CD4-positive, alpha-beta memory T cell (primary cell): ENCODE measurements around the gene CLNK. TPM values are rescaled to one million over a fixed set of nuclear protein-coding genes. Genes with fewer than 3 reads are reported as not detected.
A peak's percentile ranks its signal among the peaks of the same experiment; 100 is the strongest.

Experiments used
- CTCF ChIA-PET: fragments of 350-600 bp; sonication (Branson Sonifier 250); formaldehyde crosslinking; loops from one replicate; lab custom pipeline; 2021; ENCODE audit warnings: inconsistent platforms; ENCODE audit not compliant: partially characterized antibody; lab: Charles Lee
- POLR2A ChIA-PET: fragments of 350-600 bp; sonication (Branson Sonifier 250); formaldehyde crosslinking; loops from one replicate; lab custom pipeline; 2021; ENCODE audit not compliant: partially characterized antibody; lab: Charles Lee
- DNase-seq, 5 donors: peaks; one replicate each; pipeline versions ENCODE4 v3.0.0 to v3.0.0-alpha.2; 2020 to 2022; ENCODE audit warnings: mixed read lengths in 1 of 5
- H3K27ac ChIP-seq: one replicate; pipeline ENCODE4 v1.7.0; 2013; ENCODE audit warnings: low read depth, low read length
- H3K27me3 ChIP-seq: 2 replicates; pipeline ENCODE4 v1.7.0; 2013; ENCODE audit warnings: mild to moderate bottlenecking, low read length, moderate library complexity; ENCODE audit not compliant: insufficient read depth
- H3K36me3 ChIP-seq: 2 replicates; pipeline ENCODE4 v1.7.0; 2013; ENCODE audit warnings: mild to moderate bottlenecking, low read length, moderate library complexity; ENCODE audit not compliant: insufficient read depth
- H3K4me1 ChIP-seq: 2 replicates; pipeline ENCODE4 v1.7.0; 2013; ENCODE audit warnings: mild to moderate bottlenecking, low read length, moderate library complexity; ENCODE audit not compliant: insufficient read depth
- H3K4me3 ChIP-seq, 2 donors: one replicate each; pipeline ENCODE4 v1.7.0; 2013; ENCODE audit warnings: low read length in 2 of 2, mild to moderate bottlenecking in 1 of 2
- H3K9me3 ChIP-seq, 2 donors: one replicate each; pipeline ENCODE4 v1.7.0; 2013; ENCODE audit warnings: low read length in 2 of 2, control low read depth in 1 of 2; ENCODE audit not compliant: control insufficient read depth in 1 of 2
- H3K27ac Mint-ChIP-seq, 7 donors: one replicate each; pipeline ENCODE4 v1.8.0; 2020 to 2021; ENCODE audit warnings: mixed read lengths in 7 of 7, mild to moderate bottlenecking in 6 of 7, inconsistent platforms in 3 of 7, moderate library complexity in 3 of 7
- H3K27me3 Mint-ChIP-seq, 2 donors: one replicate each; pipeline ENCODE4 v1.8.0; 2020 to 2021; ENCODE audit warnings: mixed read lengths in 2 of 2
- H3K36me3 Mint-ChIP-seq, 2 donors: one replicate each; pipeline ENCODE4 v1.8.0; 2020 to 2021; ENCODE audit warnings: mixed read lengths in 2 of 2, inconsistent platforms in 1 of 2, mild to moderate bottlenecking in 1 of 2
- H3K4me1 Mint-ChIP-seq, 4 donors: one replicate each; pipeline ENCODE4 v1.8.0; 2020 to 2021; ENCODE audit warnings: mixed read lengths in 4 of 4, mild to moderate bottlenecking in 1 of 4
- H3K4me3 Mint-ChIP-seq, 8 donors: one replicate each; pipeline ENCODE4 v1.8.0; 2020 to 2021; ENCODE audit warnings: mixed read lengths in 8 of 8, mild to moderate bottlenecking in 7 of 8, moderate library complexity in 6 of 8, inconsistent platforms in 3 of 8
- H3K9me3 Mint-ChIP-seq, 8 donors: one replicate each; pipeline ENCODE4 v1.8.0; 2020 to 2021; ENCODE audit warnings: mixed read lengths in 8 of 8, mild to moderate bottlenecking in 5 of 8, inconsistent platforms in 3 of 8, moderate library complexity in 1 of 8
- intact Hi-C: fragments of 100-400 bp; cut with micrococcal nuclease; formaldehyde crosslinking; loops from one replicate; pipeline ENCODE4 v1.15.1; 2023
- polyA plus RNA-seq, 2 donors: library from polyadenylated mRNA; unstranded; fragments of 300-500 nt; fragmentation: Illumina TruSeq; gene quantifications; one replicate each; pipeline ENCODE4 v1.2.3, GENCODE V29; 2021
- total RNA-seq, 2 experiments: library from RNA; stranded (reverse); gene quantifications; one replicate each; pipeline ENCODE4 v1.2.3, GENCODE V29; 2021

CLNK gene
- total and polyA plus RNA-seq, 4 experiments from 2014 or later, result 0.11 to 0.29 TPM; not detected in 2

GRCh38 chr4:10730019-10730418, 45.5 kb upstream of the CLNK start:
- no peak overlapping the region for H3K27ac ChIP-seq
- Mint-ChIP-seq H3K27ac (no peak overlapping the region), H3K27me3 (peaks cover 0 to 2% of the 10 kb centered on the region in 2 donors), H3K36me3 (no peaks in the 10 kb centered on the region), H3K4me1 (peaks cover 0 to 4% (median 3%) of the 10 kb centered on the region in 4 donors), H3K9me3 (peaks cover 0 to 7% (median 0%) of the 10 kb centered on the region in 8 donors), H3K4me3 (no peak overlapping the region)
- intact Hi-C loops, result no loop called here
- no peaks in the 10 kb centered on the region for H3K27me3 ChIP-seq
- peaks cover 6% of the 10 kb centered on the region for H3K4me1 ChIP-seq
- H3K9me3 ChIP-seq, result no peaks in the 10 kb centered on the region
- H3K36me3 ChIP-seq, result no peaks in the 10 kb centered on the region
- POLR2A ChIA-PET, result no interaction called here
- DNase-seq, result no peak
- CTCF ChIA-PET, result no interaction called here
- H3K4me3 ChIP-seq, result no peak overlapping the region

- H3K4me3 Mint-ChIP-seq, result no peak overlapping the region
- Histone ChIP-seq H3K4me3 (no peak overlapping the region), H3K27ac (no peak overlapping the region), H3K36me3 (no peaks in the 10 kb centered on the region), H3K9me3 (no peaks in the 10 kb centered on the region), H3K4me1 (peaks cover 6% of the 10 kb centered on the region), H3K27me3 (no peaks in the 10 kb centered on the region)
- peaks cover 0 to 4% (median 3%) of the 10 kb centered on the region in 4 donors for H3K4me1 Mint-ChIP-seq
- peaks cover 0 to 7% (median 0%) of the 10 kb centered on the region in 8 donors for H3K9me3 Mint-ChIP-seq
- peaks cover 0 to 2% of the 10 kb centered on the region in 2 donors for H3K27me3 Mint-ChIP-seq
- no peak for DNase-seq
- H3K36me3 Mint-ChIP-seq, result no peaks in the 10 kb centered on the region
- ChIA-PET POLR2A (no interaction called here), CTCF (no interaction called here)
- peak overlapping the region in 1 of 7 donors; percentile 49 for H3K27ac Mint-ChIP-seq
- intact Hi-C loops, result no loop called here
These were observed 44.8 kb upstream of the CLNK start for GRCh38 chr4:10729366-10729765.

GRCh38 chr4:10728016-10728415, 43.4 kb upstream of the CLNK start:
- H3K4me1 ChIP-seq, result peaks cover 4% of the 10 kb centered on the region
- intact Hi-C loops, result no loop called here

GRCh38 chr4:10727140-10727880, 42.7 kb upstream of the CLNK start:
- H3K27ac ChIP-seq, result no peak overlapping the region
- no peaks in the 10 kb centered on the region for H3K9me3 ChIP-seq
- Mint-ChIP-seq H3K4me1 (peaks cover 0 to 2% (median 0%) of the 10 kb centered on the region in 4 donors), H3K27me3 (no peaks in the 10 kb centered on the region), H3K4me3 (peak overlapping the region in 1 of 8 donors; percentile 53), H3K36me3 (no peaks in the 10 kb centered on the region), H3K27ac (peak overlapping the region in 1 of 7 donors; percentile 49), H3K9me3 (peaks cover 0 to 4% (median 1%) of the 10 kb centered on the region in 8 donors)
- H3K27me3 ChIP-seq, result no peaks in the 10 kb centered on the region
- no peak for DNase-seq
- ChIA-PET POLR2A (no interaction called here), CTCF (no interaction called here)
- intact Hi-C loops, result no loop called here
- H3K4me3 ChIP-seq, result no peak overlapping the region
- no peaks in the 10 kb centered on the region for H3K4me1 ChIP-seq
- no peaks in the 10 kb centered on the region for H3K36me3 ChIP-seq

More at GRCh38 chr4:10728016-10728415, 43.4 kb upstream of the CLNK start:
- H3K9me3 Mint-ChIP-seq, result peaks cover 0 to 5% (median 0%) of the 10 kb centered on the region in 8 donors
- peaks cover 0 to under 1% of the 10 kb centered on the region in 2 donors for H3K27me3 Mint-ChIP-seq
- H3K36me3 ChIP-seq, result no peaks in the 10 kb centered on the region
- peaks cover under 1 to 2% (median under 1%) of the 10 kb centered on the region in 4 donors for H3K4me1 Mint-ChIP-seq
- no peak overlapping the region for H3K27ac ChIP-seq
- H3K9me3 ChIP-seq, result no peaks in the 10 kb centered on the region
- ChIA-PET CTCF (no interaction called here), POLR2A (no interaction called here)
- DNase-seq, result no peak
- H3K4me3 ChIP-seq, result no peak overlapping the region
- no peaks in the 10 kb centered on the region for H3K36me3 Mint-ChIP-seq
- no peaks in the 10 kb centered on the region for H3K27me3 ChIP-seq
- H3K4me3 Mint-ChIP-seq, result no peak overlapping the region
- no peak overlapping the region for H3K27ac Mint-ChIP-seq

GRCh38 chr4:10722957-10723356, 38.4 kb upstream of the CLNK start:
- H3K4me3 Mint-ChIP-seq, result no peak overlapping the region
- Histone ChIP-seq H3K9me3 (no peaks in the 10 kb centered on the region), H3K36me3 (no peaks in the 10 kb centered on the region), H3K4me3 (no peak overlapping the region), H3K27ac (no peak overlapping the region), H3K4me1 (no peaks in the 10 kb centered on the region), H3K27me3 (no peaks in the 10 kb centered on the region)
- DNase-seq, result peak in 2 of 5 donors; percentile 4 to 16
- intact Hi-C loops, result no loop called here
- POLR2A ChIA-PET, result no interaction called here
- H3K27me3 Mint-ChIP-seq, result no peaks in the 10 kb centered on the region
- CTCF ChIA-PET, result no interaction called here
- H3K27ac Mint-ChIP-seq, result no peak overlapping the region
- H3K4me1 Mint-ChIP-seq, result peaks cover 0 to 2% (median 0%) of the 10 kb centered on the region in 4 donors
- H3K36me3 Mint-ChIP-seq, result no peaks in the 10 kb centered on the region
- peaks cover 0 to 5% (median under 1%) of the 10 kb centered on the region in 8 donors for H3K9me3 Mint-ChIP-seq

- Mint-ChIP-seq H3K4me1 (peaks cover 0 to 2% (median 0%) of the 10 kb centered on the region in 4 donors), H3K36me3 (no peaks in the 10 kb centered on the region), H3K27ac (no peak overlapping the region), H3K9me3 (peaks cover 0 to 5% (median 0%) of the 10 kb centered on the region in 8 donors), H3K4me3 (no peak overlapping the region), H3K27me3 (no peaks in the 10 kb centered on the region)
- Histone ChIP-seq H3K36me3 (no peaks in the 10 kb centered on the region), H3K4me1 (no peaks in the 10 kb centered on the region), H3K27me3 (no peaks in the 10 kb centered on the region), H3K4me3 (no peak overlapping the region), H3K27ac (no peak overlapping the region), H3K9me3 (no peaks in the 10 kb centered on the region)
- no peak for DNase-seq
- ChIA-PET POLR2A (no interaction called here), CTCF (no interaction called here)
- intact Hi-C loops, result no loop called here
These were observed 37.0 kb upstream of the CLNK start for GRCh38 chr4:10721616-10722015.

GRCh38 chr4:10716163-10716562, 31.6 kb upstream of the CLNK start:
- Mint-ChIP-seq H3K27me3 (peaks cover 0 to 2% of the 10 kb centered on the region in 2 donors), H3K4me3 (no peak overlapping the region), H3K36me3 (no peaks in the 10 kb centered on the region), H3K9me3 (peaks cover 0 to 3% (median under 1%) of the 10 kb centered on the region in 8 donors), H3K4me1 (no peaks in the 10 kb centered on the region), H3K27ac (no peak overlapping the region)
- H3K4me3 ChIP-seq, result no peak overlapping the region
- no peak for DNase-seq
- H3K36me3 ChIP-seq, result no peaks in the 10 kb centered on the region
- intact Hi-C loops, result no loop called here
- no peaks in the 10 kb centered on the region for H3K4me1 ChIP-seq
- no peak overlapping the region for H3K27ac ChIP-seq
- ChIA-PET POLR2A (no interaction called here), CTCF (no interaction called here)
- no peaks in the 10 kb centered on the region for H3K27me3 ChIP-seq
- no peaks in the 10 kb centered on the region for H3K9me3 ChIP-seq
